Thyroid gland (tissue), 4 donors: ENCODE measurements around the gene MRPL42. TPM values are rescaled to one million over a fixed set of nuclear protein-coding genes. Genes with fewer than 3 reads are reported as not detected.

ENCODE experiments used
- DNase-seq, 2 donors: peaks; one replicate each; pipeline ENCODE4 v3.0.0-alpha.2; 2019
- H3K27ac ChIP-seq, 3 donors: fragments of 200-600 bp; sonication (generic); 1 replicate in 2 of 3; 2 replicates in 1 of 3; pipeline ENCODE4 v1.5.1; 2016 to 2019; ENCODE audit warnings: mild to moderate bottlenecking in 1 of 3, moderate library complexity in 1 of 3
- H3K27me3 ChIP-seq: fragments of 200-600 bp; sonication (generic); one replicate; pipeline ENCODE4 v1.5.1; 2019
- H3K36me3 ChIP-seq, 2 donors: fragments of 200-600 bp; sonication (generic); one replicate each; pipeline ENCODE4 v1.5.1; 2016 to 2019
- H3K4me1 ChIP-seq, 2 donors: fragments of 200-600 bp; sonication (generic); one replicate each; pipeline ENCODE4 v1.5.1; 2017 to 2019
- H3K4me3 ChIP-seq, 3 donors: fragments of 200-600 bp; sonication (generic); replicated peaks in 1 of 3; 1 replicate in 2 of 3; 2 replicates in 1 of 3; pipeline ENCODE4 v1.5.1; 2016; ENCODE audit warnings: mild to moderate bottlenecking in 1 of 3
- H3K9me3 ChIP-seq: fragments of 200-600 bp; sonication (generic); one replicate; pipeline ENCODE4 v1.5.1; 2017
- CTCF ChIP-seq, 6 experiments: fragments of 200-600 bp in 3 of 6; fragments of 450-650 bp in 3 of 6; sonication (generic) in 3 of 6; IDR thresholded peaks; one replicate each; pipeline ENCODE4 v1.5.1; 2016 to 2019; ENCODE audit warnings: antibody characterized with exemption in 6 of 6, mild to moderate bottlenecking in 2 of 6, inconsistent platforms in 1 of 6, moderate library complexity in 1 of 6
- POLR2A ChIP-seq, 2 donors: fragments of 450-650 bp; IDR thresholded peaks; one replicate each; pipeline ENCODE4 v1.6.1; 2017; ENCODE audit warnings: antibody characterized with exemption in 2 of 2, mild to moderate bottlenecking in 2 of 2, moderate library complexity in 1 of 2
- WGBS, 2 donors: methylation state at CpG; one replicate each; pipeline ENCODE4 v1.1.5; 2017; 5-methylcytosine and 5-hydroxymethylcytosine counted together
- intact Hi-C: fragments of 100-400 bp; cut with DNase I; formaldehyde crosslinking; loops from one replicate; pipeline ENCODE4 v1.15.1; 2023
- total RNA-seq, 4 donors: library from RNA; depleted of rRNA; stranded (reverse); fragments of >200 nt; gene quantifications; one replicate each; pipeline ENCODE4 v1.2.3, GENCODE V29; 2016

Gene MRPL42
- total RNA-seq, 4 donors from 2014 or later: 42.1 to 71.8 (median 64.0) TPM

- WGBS, 2 donors: 0% methylated on average over 31 to 44 of the region's 55 CpGs
- intact Hi-C loops: no loop called here
- Histone ChIP-seq H3K27me3 (no peaks in the 10 kb centered on the region), H3K4me1 (peaks cover 17 to 18% of the 10 kb centered on the region in 2 donors), H3K27ac (peak overlapping the region; percentile 49 to 84 (median 84)), H3K36me3 (no peaks in the 10 kb centered on the region), H3K9me3 (no peaks in the 10 kb centered on the region), H3K4me3 (peak overlapping the region; percentile 94 to 100 (median 99))
- DNase-seq: peak; percentile 27 to 28
- TF ChIP-seq CTCF (IDR thresholded peaks at IDR 0.05) (no peak), POLR2A (IDR thresholded peaks at IDR 0.05) (no peak)
Measured at GRCh38 chr12:93441081-93441616, 26.2 kb upstream of the MRPL42 start.

- H3K27me3 ChIP-seq: no peaks in the 10 kb centered on the region
- peak within 1 kb of the TSS; percentile 49 to 84 (median 84) for H3K27ac ChIP-seq
- intact Hi-C loops: no loop called here
- DNase-seq: peak; percentile 96 to 97
- peak within 1 kb of the TSS; percentile 94 to 100 (median 99) for H3K4me3 ChIP-seq
- no peaks in the 10 kb centered on the region for H3K9me3 ChIP-seq
- TF ChIP-seq CTCF (IDR thresholded peaks at IDR 0.05): no peak
- peak; percentile 19 to 75 for TF ChIP-seq POLR2A (IDR thresholded peaks at IDR 0.05)
- H3K36me3 ChIP-seq: no peaks in the 10 kb centered on the region
- peaks cover 17 to 18% of the 10 kb centered on the region in 2 donors for H3K4me1 ChIP-seq
- 0 to 2% methylated on average over 11 to 12 of the region's 105 CpGs for WGBS, 2 donors
Measured at GRCh38 chr12:93441617-93442410, 25.5 kb upstream of the MRPL42 start, which contains the start of gene UBE2N. Gene UBE2N (minus strand): TSS chr12:93441947. CDS start chr12:93441884, 63 bp downstream.

GRCh38 chr12:93442411-93443340, 24.6 kb upstream of the MRPL42 start:
- Histone ChIP-seq H3K4me1 (peaks cover 17 to 18% of the 10 kb centered on the region in 2 donors), H3K9me3 (no peaks in the 10 kb centered on the region), H3K36me3 (no peaks in the 10 kb centered on the region), H3K4me3 (peak overlapping the region; percentile 31 to 100 (median 94)), H3K27me3 (no peaks in the 10 kb centered on the region), H3K27ac (peak overlapping the region; percentile 49 to 84 (median 72))
- 3 to 4% methylated on average over 19 of the region's 19 CpGs for WGBS, 2 donors
- intact Hi-C loops: no loop called here
- no peak for TF ChIP-seq POLR2A (IDR thresholded peaks at IDR 0.05)
- no peak for TF ChIP-seq CTCF (IDR thresholded peaks at IDR 0.05)
- DNase-seq: no peak

- Histone ChIP-seq H3K27me3 (no peaks in the 10 kb centered on the region), H3K27ac (no peak overlapping the region), H3K4me1 (peaks cover 17 to 18% of the 10 kb centered on the region in 2 donors), H3K36me3 (no peaks in the 10 kb centered on the region), H3K9me3 (no peaks in the 10 kb centered on the region), H3K4me3 (no peak overlapping the region)
- TF ChIP-seq POLR2A (IDR thresholded peaks at IDR 0.05) (no peak), CTCF (IDR thresholded peaks at IDR 0.05) (no peak)
- intact Hi-C loops: no loop called here
- no peak for DNase-seq
- 91 to 97% methylated on average over 4 of the region's 4 CpGs for WGBS, 2 donors
Measured at GRCh38 chr12:93443576-93443975, 23.7 kb upstream of the MRPL42 start.
